ENCODE results near the gene OSCP1.
"Not testable (repeated sequence)": the region's sequence is repeated elsewhere in the genome, so short reads cannot be mapped to it uniquely, and the experiment has no call there.

OSCP1 gene

GRCh38 chr1:36450270-36450918 lies at the start of gene OSCP1:
TSS of gene OSCP1 (minus strand) at chr1:36450451. CDS start at chr1:36450369, 82 bp downstream.
- peak; percentile 98 for DNase-seq (ENCODE audit: low read depth, low spot score)

- DNase-seq (ENCODE audit: low read depth, low spot score), result no peak
Observed at GRCh38 chr1:36497207-36497606, 47.0 kb upstream of the OSCP1 start.

- no peak for DNase-seq (ENCODE audit: low read depth, low spot score)
Observed at GRCh38 chr1:36494971-36495370, 44.7 kb upstream of the OSCP1 start.

DNA sequence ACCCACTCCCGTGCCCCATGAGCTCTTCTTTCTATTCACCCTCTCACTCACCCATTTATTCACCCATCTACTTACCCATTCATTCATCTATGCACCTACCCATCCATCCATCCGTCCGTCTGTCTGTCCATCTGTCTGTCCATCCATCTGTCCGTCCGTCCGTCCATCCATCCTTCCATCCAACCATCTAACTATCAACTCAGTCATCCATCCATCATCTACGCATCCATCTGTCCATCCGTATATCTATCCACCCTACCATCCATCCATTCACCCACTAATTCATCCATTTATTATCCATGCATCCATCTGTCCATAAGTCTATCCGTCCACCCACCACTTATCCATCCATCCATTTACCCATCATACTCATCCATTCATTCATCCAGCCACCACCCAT lies 43.3 kb upstream of the OSCP1 start:
- no peak for DNase-seq (ENCODE audit: low read depth, low spot score)

DNA sequence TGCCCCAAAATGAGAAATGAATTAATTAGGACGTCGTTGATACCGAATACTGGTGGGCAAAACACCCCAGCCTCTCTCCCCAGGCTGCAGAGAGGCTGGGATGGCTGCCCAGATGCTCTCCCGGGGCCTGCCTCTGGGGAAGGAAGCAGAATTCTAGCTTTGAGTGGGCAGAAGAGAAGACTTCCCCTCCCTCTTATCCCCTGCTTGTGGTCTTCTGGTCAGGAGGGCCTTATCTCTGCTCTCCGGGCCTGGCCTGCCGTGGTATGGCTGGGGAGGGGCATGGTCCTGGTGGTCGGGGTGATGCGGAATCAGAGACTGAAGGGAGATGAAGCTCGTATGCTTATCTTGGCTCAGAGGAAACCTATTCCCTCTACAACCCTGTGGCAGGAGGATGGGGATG lies 42.2 kb upstream of the OSCP1 start:
- no peak for DNase-seq (ENCODE audit: low read depth, low spot score)

DNA sequence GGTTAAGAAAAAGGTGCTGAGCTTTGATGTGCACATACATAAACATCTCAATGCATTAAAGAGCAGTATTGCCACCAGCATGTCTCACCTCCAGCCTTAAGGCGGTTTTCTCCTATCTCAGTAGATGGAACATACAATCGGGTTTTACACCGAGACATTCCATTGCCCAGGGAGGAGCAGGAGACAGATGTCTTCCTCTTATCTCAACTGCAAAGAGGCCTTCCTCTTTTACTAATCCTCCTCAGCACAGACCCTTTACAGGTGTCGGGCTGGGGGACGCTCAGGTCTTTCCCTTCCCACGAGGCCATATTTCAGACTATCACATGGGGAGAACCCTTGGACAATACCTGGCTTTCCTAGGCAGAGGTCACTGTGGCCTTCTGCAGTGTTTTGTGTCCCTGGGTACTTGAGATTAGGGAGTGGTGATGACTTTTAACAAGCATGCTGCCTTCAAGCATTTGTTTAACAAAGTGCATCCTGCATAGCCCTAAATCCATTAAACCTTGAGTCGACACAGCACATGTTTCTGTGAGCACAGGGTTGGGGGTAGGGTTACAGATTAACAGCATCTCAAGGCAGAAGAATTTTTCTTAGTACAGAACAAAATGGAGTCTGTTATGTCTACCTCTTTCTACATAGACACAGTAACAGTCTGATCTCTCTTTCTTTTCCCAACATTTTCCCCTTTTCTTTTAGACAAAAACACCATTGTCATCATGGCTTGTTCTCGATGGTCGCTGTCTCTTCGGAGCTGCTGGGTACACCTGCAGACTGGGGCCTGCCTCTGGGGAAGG lies 39.2 kb upstream of the OSCP1 start:
- DNase-seq (ENCODE audit: low read depth, low spot score), result not testable (repeated sequence)

DNA sequence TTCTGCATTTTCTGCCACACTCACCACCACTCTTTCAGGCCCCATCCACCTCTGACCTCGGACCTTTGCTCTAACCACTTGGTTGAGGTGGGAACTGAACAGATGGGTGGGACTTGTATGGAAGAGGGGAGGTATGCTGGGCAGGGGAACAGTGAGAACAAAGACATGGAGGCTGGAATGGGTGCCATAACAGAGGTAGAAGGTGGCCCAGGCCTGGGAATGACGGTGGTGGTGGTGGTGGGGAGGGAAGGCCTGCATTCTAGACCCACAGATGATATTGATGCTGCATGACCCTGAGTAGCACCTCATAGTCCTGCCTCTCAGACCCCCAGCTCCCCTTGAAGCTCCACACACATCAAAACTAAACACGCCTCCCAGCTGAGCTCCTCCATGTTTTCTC lies 37.7 kb upstream of the OSCP1 start:
- no peak for DNase-seq (ENCODE audit: low read depth, low spot score)

GRCh38 chr1:36487336-36487725 lies 37.1 kb upstream of the OSCP1 start:
- not testable (repeated sequence) for DNase-seq (ENCODE audit: low read depth, low spot score)

DNA sequence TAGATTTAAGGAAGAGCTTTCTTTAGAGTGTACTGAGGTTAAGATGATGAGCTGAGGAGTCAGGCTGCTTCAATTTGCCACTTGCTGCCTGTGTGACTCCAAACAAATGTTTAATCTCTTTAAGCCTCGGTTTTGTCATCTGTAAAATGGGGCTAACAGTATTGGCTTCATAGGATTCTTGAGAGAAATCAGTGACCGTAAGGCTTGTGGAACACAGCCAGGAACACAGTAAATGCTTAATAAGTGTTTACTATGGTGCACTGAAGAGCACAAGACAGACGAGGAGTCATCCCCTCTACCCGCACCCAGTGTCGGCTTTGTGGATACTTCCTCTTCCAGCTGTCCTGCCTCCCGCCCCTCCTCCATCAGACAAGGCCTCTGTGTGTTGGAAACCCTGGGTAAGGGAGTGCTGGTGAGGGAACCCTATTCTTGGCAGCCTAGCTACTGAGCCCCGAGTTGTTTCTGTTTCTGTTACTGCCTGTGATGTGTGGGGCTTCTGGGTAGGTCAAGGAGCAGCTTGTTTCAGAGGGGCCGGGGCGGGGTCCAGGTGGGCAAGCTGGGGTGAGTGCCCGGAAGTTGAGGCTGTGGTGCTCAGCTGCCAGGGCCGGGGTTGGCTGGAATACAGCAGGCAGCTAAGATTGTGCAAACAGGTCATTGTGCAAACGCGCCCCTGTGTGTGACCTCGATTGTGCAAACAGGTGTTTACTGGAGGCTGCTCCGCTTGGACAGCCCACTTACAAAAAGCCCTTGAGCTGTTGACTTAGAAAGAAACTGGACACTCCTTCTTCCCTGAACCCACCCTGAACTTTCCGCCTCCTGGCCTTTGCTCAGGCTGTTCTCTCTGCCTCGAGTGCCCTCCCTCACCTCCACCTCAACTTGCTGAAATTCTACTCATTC lies 36.4 kb upstream of the OSCP1 start:
- DNase-seq (ENCODE audit: low read depth, low spot score), result no peak

- DNase-seq (ENCODE audit: low read depth, low spot score), result no peak
Observed at GRCh38 chr1:36486093-36486438, 35.8 kb upstream of the OSCP1 start.

- no peak for DNase-seq (ENCODE audit: low read depth, low spot score)
Observed at GRCh38 chr1:36484099-36484498, 33.8 kb upstream of the OSCP1 start.

GRCh38 chr1:36482724-36483388 lies 32.6 kb upstream of the OSCP1 start, which contains the start of gene CSF3R:
TSS of gene CSF3R (minus strand) at chr1:36482913. CDS start at chr1:36479496, 3,417 bp downstream.
- DNase-seq (ENCODE audit: low read depth, low spot score), result no peak

DNA sequence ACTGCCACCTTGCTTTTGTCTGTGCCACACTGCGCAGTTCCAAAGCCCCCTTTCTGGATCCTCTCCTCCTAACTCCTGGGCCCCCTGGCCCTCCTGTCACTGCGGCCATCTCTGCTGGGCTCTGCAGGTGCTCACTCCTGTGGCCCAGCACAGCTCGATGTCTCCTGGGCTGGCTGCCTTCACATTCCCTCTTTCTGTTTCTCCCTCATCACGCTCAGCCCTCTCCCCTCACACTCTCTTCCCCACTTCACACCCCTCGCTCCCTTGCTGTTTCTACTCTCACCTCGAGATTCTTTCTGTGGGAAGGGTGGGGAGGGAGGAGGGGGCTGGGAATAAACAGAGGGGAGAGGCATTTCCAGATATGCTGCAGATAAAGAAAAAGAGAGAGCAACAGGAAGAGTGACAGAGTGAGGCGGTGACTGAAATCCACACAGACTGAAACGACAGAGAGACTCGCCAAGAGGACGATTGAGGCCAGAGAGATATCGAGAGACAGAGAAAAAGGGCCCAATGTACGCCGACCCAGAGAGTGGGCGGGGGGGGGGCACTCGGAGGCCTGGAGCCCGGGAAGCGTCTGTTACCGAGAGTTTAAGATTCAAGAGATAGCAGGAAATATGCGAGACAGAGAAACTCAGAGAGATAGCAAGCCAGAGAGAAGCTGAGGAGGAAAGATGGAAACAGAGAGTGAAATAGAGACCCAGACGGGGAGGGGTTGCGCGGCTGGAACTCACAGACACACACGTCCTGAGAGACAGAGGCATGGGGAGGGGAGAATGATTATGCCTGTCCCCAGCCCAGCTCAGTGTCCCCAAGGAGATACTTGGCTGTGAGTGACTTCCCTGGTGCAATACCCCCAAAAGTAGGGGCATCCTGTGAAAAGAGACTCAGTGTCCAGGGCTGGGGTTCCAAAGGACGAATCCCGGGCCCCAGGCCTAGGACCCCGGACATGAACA lies 31.8 kb upstream of the OSCP1 start:
- DNase-seq (ENCODE audit: low read depth, low spot score), result no peak

GRCh38 chr1:36481091-36481490 lies 30.8 kb upstream of the OSCP1 start:
- DNase-seq (ENCODE audit: low read depth, low spot score), result no peak

GRCh38 chr1:36480161-36480560 lies 29.9 kb upstream of the OSCP1 start:
- DNase-seq (ENCODE audit: low read depth, low spot score), result no peak

DNA sequence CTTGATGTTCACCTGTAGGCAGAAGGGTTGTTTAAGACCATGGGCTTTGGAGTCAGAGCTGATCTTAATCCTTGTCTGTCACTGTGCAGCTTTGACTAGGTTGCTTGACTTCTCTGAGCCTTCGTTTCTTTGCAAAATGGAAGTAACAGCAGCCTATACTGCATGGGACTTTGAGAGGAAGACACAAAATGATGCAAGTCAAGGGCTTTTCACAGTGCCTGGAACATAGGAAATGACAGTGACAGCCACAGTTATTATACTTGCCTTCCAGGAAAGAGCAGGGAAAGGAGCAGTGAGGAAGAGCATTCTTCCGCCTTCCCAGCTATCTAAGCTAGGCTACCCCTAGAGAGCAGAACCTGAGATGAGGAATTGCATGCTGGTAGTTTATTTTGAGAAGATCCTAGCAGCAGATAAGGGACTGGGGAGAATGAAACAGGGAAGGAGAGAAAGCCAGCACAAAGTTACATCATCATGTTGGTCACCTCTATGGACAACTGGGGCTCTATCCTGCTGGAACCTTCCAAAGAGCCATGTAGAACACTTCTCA lies 29.3 kb upstream of the OSCP1 start:
- DNase-seq (ENCODE audit: low read depth, low spot score), result no peak

DNA sequence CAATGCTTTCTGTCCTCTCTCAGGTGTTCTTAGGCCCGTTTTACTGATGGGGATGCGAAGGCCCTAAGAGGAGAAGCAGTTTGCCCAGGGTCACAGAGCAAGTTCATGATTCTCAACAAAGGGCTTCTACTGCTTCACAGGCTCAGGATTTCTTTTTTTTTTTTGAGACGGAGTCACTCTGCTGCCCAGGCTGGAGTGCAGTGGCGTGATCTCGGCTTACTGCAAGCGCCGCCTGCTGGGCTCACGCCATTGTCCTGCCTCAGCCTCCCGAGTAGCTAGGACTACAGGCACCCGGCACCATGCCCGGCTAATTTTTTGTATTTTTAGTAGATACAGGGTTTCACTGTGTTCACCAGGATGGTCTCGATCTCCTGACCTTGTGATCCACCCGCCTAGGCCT lies 27.4 kb upstream of the OSCP1 start:
- peak; percentile 67 for DNase-seq (ENCODE audit: low read depth, low spot score)

DNA sequence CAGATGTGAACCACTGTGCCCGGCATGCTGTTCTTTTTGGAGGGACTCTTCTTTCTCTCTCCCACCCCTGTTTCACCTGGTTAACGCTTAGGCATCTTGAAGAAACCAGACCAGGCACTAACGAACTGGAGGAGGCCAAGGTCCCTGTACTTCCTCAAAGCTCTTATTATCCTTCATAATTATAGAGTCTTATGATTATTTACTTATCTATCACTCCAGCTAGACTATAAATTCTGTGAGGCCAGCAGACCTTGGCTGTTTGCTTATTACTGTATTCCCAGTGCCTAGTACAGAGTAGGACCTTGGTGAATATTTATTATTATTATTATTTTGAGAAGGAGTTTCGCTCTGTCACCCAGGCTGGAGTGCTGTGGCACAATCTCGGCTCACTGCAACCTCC lies 26.7 kb upstream of the OSCP1 start:
- no peak for DNase-seq (ENCODE audit: low read depth, low spot score)

DNA sequence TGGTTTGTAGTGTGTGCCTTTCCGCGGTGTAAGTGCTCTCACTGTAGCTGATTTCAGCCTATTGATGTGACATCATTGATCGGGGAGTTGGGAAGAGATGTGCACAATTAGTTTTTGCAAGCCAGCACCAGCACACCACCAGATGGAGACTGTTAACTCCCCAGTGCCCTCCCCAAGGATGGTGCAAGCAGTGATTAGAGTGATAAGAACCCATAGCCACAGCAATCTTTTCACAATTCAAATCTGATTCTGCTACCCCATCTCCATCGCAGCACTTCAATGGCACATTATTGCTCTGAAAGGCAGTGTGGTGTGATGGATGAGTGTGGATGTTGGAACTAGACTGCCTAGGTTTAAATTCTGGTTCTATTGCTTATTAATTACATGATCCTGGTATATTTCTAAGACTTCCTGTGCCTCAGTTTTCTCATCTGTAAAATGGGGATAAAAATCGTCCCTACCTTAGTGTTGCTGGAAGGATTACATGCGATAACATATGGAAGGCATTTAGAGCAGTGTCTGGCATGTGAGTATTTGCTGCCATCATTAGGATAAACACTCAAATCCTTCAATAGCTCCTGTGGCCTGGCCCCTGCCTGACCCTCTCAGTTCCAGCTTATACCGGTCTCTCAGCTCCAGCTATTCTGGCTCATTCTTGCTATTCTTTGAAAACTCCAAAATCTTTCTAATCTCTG lies 25.8 kb upstream of the OSCP1 start:
- no peak for DNase-seq (ENCODE audit: low read depth, low spot score)

- no peak for DNase-seq (ENCODE audit: low read depth, low spot score)
Observed at GRCh38 chr1:36475341-36475740, 25.1 kb upstream of the OSCP1 start.
